ENCODE data around the gene TLR8.

DNA sequence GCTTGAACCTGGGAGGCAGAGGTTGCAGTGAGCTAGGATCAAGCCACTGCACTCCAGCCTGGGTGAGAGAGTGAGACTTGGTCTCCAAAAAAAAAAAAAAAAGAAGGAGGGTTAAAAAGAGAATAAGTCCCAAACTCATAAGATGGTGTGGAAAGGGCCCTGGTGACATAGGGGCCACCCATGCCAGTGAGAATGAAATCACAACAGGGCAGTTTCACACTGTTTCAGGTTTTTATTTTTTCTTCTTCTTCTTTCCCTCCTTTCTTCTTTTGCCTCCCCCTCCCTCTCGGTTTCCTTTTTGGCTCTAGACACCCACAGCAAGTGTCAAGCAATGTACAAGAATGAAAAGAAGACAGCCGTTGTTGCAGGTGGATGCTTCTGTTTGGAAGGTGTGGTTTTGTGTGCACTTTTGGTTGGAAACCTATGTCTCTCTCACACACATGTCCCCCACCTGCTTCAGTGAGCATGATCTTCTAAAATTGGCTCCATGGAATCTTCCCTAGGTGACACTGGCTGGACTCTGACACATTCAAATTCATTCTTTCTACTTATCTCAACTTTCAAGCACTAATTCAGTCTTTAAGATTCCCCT lies 14.4 kb upstream of the TLR8 start:
- TF ChIP-seq ZNF384 (IDR thresholded peaks at IDR 0.05) (no peak), FOXA1 (IDR thresholded peaks at IDR 0.05) (no peak), SUZ12 (IDR thresholded peaks at IDR 0.05) (no peak), SP1 (IDR thresholded peaks at IDR 0.05) (no peak), HDGF (IDR thresholded peaks at IDR 0.05; ENCODE audit: borderline replicate concordance) (no peak)
- TF ChIP-seq, protein P1, sequence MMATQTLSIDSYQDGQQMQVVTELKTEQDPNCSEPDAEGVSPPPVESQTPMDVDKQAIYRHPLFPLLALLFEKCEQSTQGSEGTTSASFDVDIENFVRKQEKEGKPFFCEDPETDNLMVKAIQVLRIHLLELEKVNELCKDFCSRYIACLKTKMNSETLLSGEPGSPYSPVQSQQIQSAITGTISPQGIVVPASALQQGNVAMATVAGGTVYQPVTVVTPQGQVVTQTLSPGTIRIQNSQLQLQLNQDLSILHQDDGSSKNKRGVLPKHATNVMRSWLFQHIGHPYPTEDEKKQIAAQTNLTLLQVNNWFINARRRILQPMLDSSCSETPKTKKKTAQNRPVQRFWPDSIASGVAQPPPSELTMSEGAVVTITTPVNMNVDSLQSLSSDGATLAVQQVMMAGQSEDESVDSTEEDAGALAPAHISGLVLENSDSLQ (IDR thresholded peaks at IDR 0.05), result no peak
